HuH-7.5 (cell line): Measurements from ENCODE around the gene ZNF530.

Experiments
- DNase-seq: peaks from one replicate; pipeline ENCODE4 v3.0.0; 2011; ENCODE audit warnings: low spot score

ZNF530 gene

GRCh38 chr19:57615346-57615745, 15.7 kb downstream of the ZNF530 start:
- DNase-seq = no peak

GRCh38 chr19:57620673-57621348, 21.1 kb downstream of the ZNF530 start:
- no peak for DNase-seq

DNA sequence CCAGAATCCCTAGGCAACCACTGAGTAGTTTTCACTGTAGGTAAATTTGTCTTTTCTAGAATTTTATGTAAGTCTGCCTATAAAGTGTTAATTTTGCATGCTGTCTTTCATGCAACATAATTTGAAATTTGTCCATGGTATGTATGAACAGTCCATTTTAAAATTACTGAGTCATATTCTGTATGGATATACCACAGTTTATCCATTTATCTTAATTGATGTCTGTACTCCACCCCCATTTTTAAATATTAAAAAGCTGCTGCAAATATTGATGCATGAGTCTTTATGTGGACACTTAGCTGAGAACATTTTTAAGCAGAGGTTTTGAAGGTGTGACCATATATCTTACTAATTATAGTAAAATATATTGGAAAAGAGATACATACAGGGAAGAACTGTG, 23.4 kb downstream of the ZNF530 start:
- no peak for DNase-seq

GRCh38 chr19:57632987-57633831, 33.5 kb downstream of the ZNF530 start, which contains the start of gene ZNF211:
TSS of gene ZNF211 (plus strand) at chr19:57633168. CDS start at chr19:57633347, 179 bp downstream.
- DNase-seq = peak; percentile 89

DNA sequence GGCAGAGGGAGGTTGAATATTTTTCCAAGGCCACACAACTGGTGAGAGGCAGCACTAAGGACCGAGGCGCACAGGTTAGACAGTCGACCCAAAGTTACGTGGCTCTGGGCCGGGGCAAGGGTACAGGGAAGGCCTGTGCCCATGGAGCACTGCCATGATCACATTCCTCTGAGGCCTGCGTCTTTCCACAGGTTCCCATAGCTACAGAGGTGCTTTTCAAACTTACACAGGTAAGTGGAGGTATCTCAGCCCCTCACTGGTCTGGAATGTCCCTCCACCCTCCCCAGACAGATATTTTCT, 34.1 kb downstream of the ZNF530 start:
- DNase-seq = no peak

- DNase-seq = no peak
Observed at GRCh38 chr19:57637379-57637778, 37.7 kb downstream of the ZNF530 start.

GRCh38 chr19:57641715-57642234, 42.1 kb downstream of the ZNF530 start:
- DNase-seq = no peak

GRCh38 chr19:57642396-57643046, 42.8 kb downstream of the ZNF530 start:
- no peak for DNase-seq

DNA sequence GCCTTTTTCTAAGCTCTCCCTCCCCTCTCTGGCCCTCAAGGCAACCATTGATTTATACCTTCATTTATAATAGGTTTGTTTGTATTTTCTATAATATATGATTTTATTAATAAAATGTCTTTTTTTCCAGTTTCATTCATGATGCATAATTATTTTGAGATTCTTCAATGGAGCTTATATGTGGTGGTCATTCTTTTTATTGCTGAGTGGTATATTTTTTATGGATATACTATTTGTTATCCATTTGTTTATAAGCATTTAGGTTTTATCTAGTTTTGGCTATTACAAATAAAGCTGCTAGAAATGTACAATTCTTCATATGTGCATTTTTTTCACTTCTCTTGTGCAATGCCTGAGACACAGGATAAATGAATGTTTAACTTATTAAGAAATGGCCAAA, 44.0 kb downstream of the ZNF530 start:
- no peak for DNase-seq

- DNase-seq = no peak
Observed at GRCh38 chr19:57648331-57649003, 48.8 kb downstream of the ZNF530 start.

GRCh38 chr19:57651654-57651996, 51.9 kb downstream of the ZNF530 start:
- no peak for DNase-seq

DNA sequence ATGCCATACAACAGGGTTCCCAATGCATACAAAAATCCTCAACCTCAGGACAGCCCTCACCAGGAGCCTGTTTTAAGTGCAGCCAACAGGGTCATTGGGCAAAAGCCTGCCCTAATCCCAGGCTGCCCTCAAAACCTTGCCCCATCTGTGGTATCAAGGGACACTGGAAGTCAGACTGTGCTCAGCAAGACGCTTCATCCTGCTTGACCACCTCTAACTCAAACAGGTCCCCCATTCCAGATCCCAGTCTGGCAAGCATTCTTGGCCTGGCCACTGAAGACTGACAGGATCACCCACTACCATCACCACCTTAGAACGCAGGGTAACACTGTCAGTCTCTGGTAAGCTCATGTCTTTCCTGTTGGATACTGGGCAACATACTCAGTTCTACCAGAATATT, 54.0 kb downstream of the ZNF530 start:
- DNase-seq = no peak

GRCh38 chr19:57655443-57655842, 55.8 kb downstream of the ZNF530 start:
- no peak for DNase-seq

- no peak for DNase-seq
Observed at GRCh38 chr19:57656346-57656745, 56.7 kb downstream of the ZNF530 start.
